Measurements from ENCODE around the gene LYRM4. TPM values are rescaled to one million over a fixed set of nuclear protein-coding genes. Genes with fewer than 3 reads are reported as not detected.

LYRM4 gene
- total and polyA plus RNA-seq, 2 donors (not counting 1 experiment from before 2014, with no cell fraction given): 22.1 to 29.5 TPM

GRCh38 chr6:5085648-5086293 is 175.0 kb downstream of the LYRM4 start:
- DNase-seq: peak; percentile 51
- H3K9ac ChIP-seq (ENCODE audit: low read length): peak overlapping the region; percentile 67
- H4K20me1 ChIP-seq (ENCODE audit: control insufficient read depth, insufficient read depth, low read length, poor library complexity, severe bottlenecking): no peaks in the 10 kb centered on the region
- Mint-ChIP-seq H3K27me3 (peaks cover 20% of the 10 kb centered on the region), H3K27ac (no peak overlapping the region), H3K9me3 (ENCODE audit: insufficient read depth) (no peaks in the 10 kb centered on the region), H3K4me3 (peak overlapping the region; percentile 65), H3K4me1 (peaks cover 27% of the 10 kb centered on the region)
- H3K4me3 ChIP-seq (ENCODE audit: control extremely low read depth in 1 of 5, extremely low read depth in 1 of 5, insufficient read depth in 1 of 5, low read depth in 2 of 5, low read length in 4 of 5): peak overlapping the region in 4 of 5 experiments; percentile 40 to 77 (median 58)
- H3K4me1 ChIP-seq (ENCODE audit: control insufficient read depth in 2 of 2, insufficient read depth in 2 of 2, low read length in 2 of 2): peaks cover 28 to 37% of the 10 kb centered on the region in 2 donors
- ATAC-seq (ENCODE audit: low read depth): peak; percentile 34
- H3K9me3 ChIP-seq (ENCODE audit: control extremely low read depth in 1 of 3, control insufficient read depth in 2 of 3, insufficient read depth in 1 of 3, low read length in 2 of 3): peaks cover 0 to 9% (median 0%) of the 10 kb centered on the region in 3 donors
- no peak overlapping the region for H3K27ac ChIP-seq (ENCODE audit: low read length in 2 of 2)
- peak overlapping the region; percentile 98 for H3K4me2 ChIP-seq (replicated peaks; ENCODE audit: low read depth, low read length, poor library complexity, severe bottlenecking)
- intact Hi-C loops (cut with micrococcal nuclease): loop anchor here (10.0 kb wide), 1 partner anchor 49 kb away; no protein-coding TSS in a partner anchor
- peak overlapping the region; percentile 78 for H2AFZ ChIP-seq (ENCODE audit: insufficient read depth, low read depth, low read length, poor library complexity, severe bottlenecking)
- no peaks in the 10 kb centered on the region for H3K79me2 ChIP-seq (ENCODE audit: control insufficient read depth, insufficient read depth, low read length)
- TF ChIP-seq EZH2 (IDR thresholded peaks at IDR 0.05; ENCODE audit: borderline replicate concordance, insufficient read depth, low read depth, low read length, poor library complexity, severe bottlenecking) (no peak), CTCF (IDR thresholded peaks at IDR 0.05) (no peak)
- CTCF ChIA-PET: interaction anchor here (1.0 kb wide), 1 partner anchor 82 kb away, joined by 3 read pairs; the partner anchor contains the start of gene RPP40
- no peaks in the 10 kb centered on the region for H3K36me3 ChIP-seq (replicated peaks in 1 of 2; ENCODE audit: control extremely low read depth in 1 of 2, control insufficient read depth in 1 of 2, extremely low read depth in 1 of 2, insufficient read depth in 2 of 2, low read length in 1 of 2)
- 3% methylated on average over 74 of the region's 74 CpGs for WGBS (ENCODE audit: insufficient coverage)
- H3K27me3 ChIP-seq (replicated peaks in 1 of 4; ENCODE audit: control extremely low read depth in 1 of 4, control insufficient read depth in 3 of 4, insufficient read depth in 4 of 4, low read length in 3 of 4): peaks cover 0 to 44% (median 10%) of the 10 kb centered on the region in 4 experiments
- POLR2A ChIA-PET: no interaction called here
